Measurements from ENCODE around the gene RAPGEF1.

RAPGEF1 gene

DNA sequence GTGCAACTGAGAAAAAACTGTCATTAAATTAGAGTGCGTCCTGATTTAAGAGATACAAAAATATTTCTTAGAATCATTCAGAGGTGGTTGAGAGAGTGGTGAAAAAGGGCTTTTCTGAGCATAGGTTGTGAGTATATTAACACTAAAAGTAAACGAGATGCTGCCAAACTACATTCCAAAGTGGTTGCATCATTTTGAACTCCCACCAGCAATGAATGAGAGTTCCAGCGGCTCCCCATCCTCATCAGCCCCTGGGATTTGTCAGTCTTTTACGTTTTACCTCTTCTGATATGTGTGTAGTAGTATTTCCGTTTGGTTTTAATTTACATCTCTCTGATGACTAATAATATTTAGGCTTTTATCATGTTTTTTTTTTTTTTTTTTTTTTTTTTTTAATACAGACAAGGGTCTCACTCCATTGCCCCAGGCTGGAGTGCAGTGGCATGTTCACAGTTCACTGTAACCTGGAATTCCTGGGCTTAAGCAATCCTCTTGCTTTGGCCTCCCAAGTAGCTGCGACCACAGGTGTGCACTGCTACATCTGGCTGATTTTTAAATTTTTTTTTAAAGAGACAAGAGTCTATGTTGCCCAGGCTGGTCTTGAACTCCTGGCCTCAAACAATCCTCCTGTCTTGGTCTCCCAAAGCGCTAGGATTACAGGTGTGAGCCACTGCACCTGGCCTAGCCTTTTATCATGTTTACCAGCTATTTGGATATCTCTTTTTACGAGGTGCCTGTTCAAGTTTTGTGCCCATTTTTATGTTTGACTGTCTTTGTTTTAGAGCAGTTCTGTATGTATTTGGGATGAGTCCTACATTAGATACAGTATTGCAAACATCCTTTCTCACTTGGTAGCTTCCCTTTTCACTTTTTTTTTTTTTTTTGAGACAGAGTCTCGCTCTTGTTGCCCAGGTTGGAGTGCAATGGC lies 177.6 kb downstream of the RAPGEF1 start:
- no peak overlapping the region for H3K4me3 ChIP-seq (ENCODE audit: low read depth, low read length)
- TF ChIP-seq CTCF (IDR thresholded peaks at IDR 0.05; ENCODE audit: low read depth, low read length, missing control alignments), result no peak
- in situ Hi-C loops (cut with HindIII; ENCODE audit: low sequenced_read_pairs), result no loop called here
- DNase-seq (ENCODE audit: low read depth), result peak; percentile 27

GRCh38 chr9:131559421-131560000 lies 180.4 kb downstream of the RAPGEF1 start:
- H3K4me3 ChIP-seq (ENCODE audit: low read depth, low read length), result no peak overlapping the region
- in situ Hi-C loops (cut with HindIII; ENCODE audit: low sequenced_read_pairs), result no loop called here
- no peak for TF ChIP-seq CTCF (IDR thresholded peaks at IDR 0.05; ENCODE audit: low read depth, low read length, missing control alignments)
- no peak for DNase-seq (ENCODE audit: low read depth)

DNA sequence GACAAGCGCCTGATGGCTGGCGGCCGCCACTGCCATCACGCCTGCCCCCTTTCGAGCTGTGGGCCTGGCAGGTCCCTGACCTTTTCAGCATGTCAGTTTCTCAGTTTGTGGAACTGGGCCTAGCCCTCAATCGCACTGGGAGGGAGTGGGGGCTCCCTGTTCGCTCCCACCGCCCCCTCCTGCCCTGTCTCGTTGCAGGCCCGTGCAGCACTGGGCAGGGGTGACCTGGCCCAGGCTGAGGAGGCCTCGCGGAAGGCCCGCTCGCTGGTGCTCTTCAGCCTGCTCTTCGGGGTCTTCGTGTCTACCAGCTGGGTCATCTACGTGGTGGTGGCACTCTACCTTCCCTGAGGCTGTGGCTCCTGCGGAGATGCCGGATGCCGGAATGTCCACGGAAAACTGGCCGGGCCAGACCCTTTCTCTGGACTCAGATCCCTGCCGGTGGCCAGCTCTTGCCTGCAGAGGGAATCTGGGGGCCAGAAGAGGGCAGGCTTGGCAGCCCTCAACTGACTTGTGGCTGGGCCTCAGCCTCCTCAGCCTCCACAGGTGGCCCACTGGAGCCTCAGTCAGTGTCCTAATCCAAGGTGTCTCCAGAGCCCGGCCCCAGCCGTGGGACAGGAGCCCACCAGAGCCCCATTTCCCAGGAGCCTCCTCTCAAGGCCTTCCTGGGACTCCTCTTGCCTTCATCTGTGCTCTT lies 181.9 kb downstream of the RAPGEF1 start:
- H3K4me3 ChIP-seq (ENCODE audit: low read depth, low read length), result no peak overlapping the region
- TF ChIP-seq CTCF (IDR thresholded peaks at IDR 0.05; ENCODE audit: low read depth, low read length, missing control alignments), result no peak
- no peak for DNase-seq (ENCODE audit: low read depth)
- in situ Hi-C loops (cut with HindIII; ENCODE audit: low sequenced_read_pairs), result no loop called here

- TF ChIP-seq CTCF (IDR thresholded peaks at IDR 0.05; ENCODE audit: low read depth, low read length, missing control alignments), result no peak
- in situ Hi-C loops (cut with HindIII; ENCODE audit: low sequenced_read_pairs), result no loop called here
- DNase-seq (ENCODE audit: low read depth), result no peak
- H3K4me3 ChIP-seq (ENCODE audit: low read depth, low read length), result no peak overlapping the region
Observed at GRCh38 chr9:131555841-131556673, 183.8 kb downstream of the RAPGEF1 start.

DNA sequence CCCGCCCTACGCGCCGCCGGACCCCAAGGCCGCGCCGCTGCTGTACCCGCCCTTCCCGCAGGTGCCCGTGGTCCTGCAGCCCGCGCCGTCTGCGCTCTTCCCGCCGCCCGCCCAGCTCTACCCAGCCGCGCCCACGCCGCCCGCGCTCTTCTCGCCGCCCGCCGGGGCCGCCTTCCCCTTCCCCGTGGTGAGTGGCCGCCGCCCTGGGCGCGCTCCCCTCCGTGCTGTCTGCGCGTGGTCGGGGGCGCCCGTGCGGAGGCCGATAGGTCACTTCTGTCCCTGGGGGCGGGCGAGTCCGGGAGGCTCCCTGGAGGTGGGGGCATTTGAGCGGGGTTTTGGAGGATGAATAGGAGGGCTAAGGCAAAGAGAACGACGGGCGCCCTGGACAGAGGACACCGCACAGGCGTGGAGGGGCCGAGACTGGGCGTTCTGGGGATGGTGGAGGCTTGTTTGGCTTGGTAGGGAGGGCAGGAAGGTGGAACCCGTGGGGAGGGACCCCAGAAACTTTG lies 185.0 kb downstream of the RAPGEF1 start:
- TF ChIP-seq CTCF (IDR thresholded peaks at IDR 0.05; ENCODE audit: low read depth, low read length, missing control alignments), result no peak
- DNase-seq (ENCODE audit: low read depth), result no peak
- no peak overlapping the region for H3K4me3 ChIP-seq (ENCODE audit: low read depth, low read length)
- in situ Hi-C loops (cut with HindIII; ENCODE audit: low sequenced_read_pairs), result no loop called here

Measured in astrocyte of the cerebellum (primary cell).